IPS-NIHi11 (cell line): ENCODE results near the gene MYO7B.
"Not testable (repeated sequence)": the region's sequence is repeated elsewhere in the genome, so short reads cannot be mapped to it uniquely, and the experiment has no call there.

Source experiments
- DNase-seq: peaks from one replicate; pipeline ENCODE4 v3.0.0; 2012; ENCODE audit warnings: mixed read lengths, low spot score

The MYO7B gene

GRCh38 chr2:127524198-127524834 lies 11.2 kb upstream of the MYO7B start:
- DNase-seq, result not testable (repeated sequence)

- no peak for DNase-seq
Observed at GRCh38 chr2:127525691-127526131, 9.8 kb upstream of the MYO7B start.

GRCh38 chr2:127526132-127527000 lies 9.1 kb upstream of the MYO7B start, which contains the start of gene IWS1:
Gene IWS1, minus strand, starts transcription at chr2:127526489. Its CDS starts 281 bp downstream, at chr2:127526208.
- peak; percentile 94 for DNase-seq

GRCh38 chr2:127527001-127527804 lies 8.3 kb upstream of the MYO7B start:
- no peak for DNase-seq

- DNase-seq, result no peak
Observed at GRCh38 chr2:127528487-127528886, 7.0 kb upstream of the MYO7B start.

GRCh38 chr2:127529416-127529815 lies 6.1 kb upstream of the MYO7B start:
- DNase-seq, result not testable (repeated sequence)

- no peak for DNase-seq
Observed at GRCh38 chr2:127530245-127531140, 5.0 kb upstream of the MYO7B start.

GRCh38 chr2:127531221-127531648 lies 4.2 kb upstream of the MYO7B start:
- no peak for DNase-seq

- DNase-seq, result no peak
Observed at GRCh38 chr2:127532296-127532695, 3.2 kb upstream of the MYO7B start.

- no peak for DNase-seq
Observed at GRCh38 chr2:127535918-127536317, 435 bp downstream of the MYO7B start.

GRCh38 chr2:127536707-127537541 lies 1.4 kb downstream of the MYO7B start:
- DNase-seq, result no peak

- no peak for DNase-seq
Observed at GRCh38 chr2:127537644-127538043, 2.2 kb downstream of the MYO7B start.

- DNase-seq, result no peak
Observed at GRCh38 chr2:127541809-127542208, 6.3 kb downstream of the MYO7B start.

GRCh38 chr2:127542231-127542630 lies 6.7 kb downstream of the MYO7B start:
- no peak for DNase-seq

GRCh38 chr2:127543013-127543501 lies 7.6 kb downstream of the MYO7B start:
- not testable (repeated sequence) for DNase-seq

- no peak for DNase-seq
Observed at GRCh38 chr2:127545189-127545588, 9.7 kb downstream of the MYO7B start.

- no peak for DNase-seq
Observed at GRCh38 chr2:127545796-127546195, 10.3 kb downstream of the MYO7B start.

GRCh38 chr2:127546797-127547196 lies 11.3 kb downstream of the MYO7B start:
- DNase-seq, result no peak

GRCh38 chr2:127551221-127551930 lies 15.9 kb downstream of the MYO7B start:
- DNase-seq, result no peak

- no peak for DNase-seq
Observed at GRCh38 chr2:127552336-127552735, 16.9 kb downstream of the MYO7B start.
